Endothelial cell of umbilical vein (primary cell): ENCODE data around the gene BHLHA15. TPM values are rescaled to one million over a fixed set of nuclear protein-coding genes. Genes with fewer than 3 reads are reported as not detected.

ENCODE experiments used
- BruUV-seq: library from RNA; stranded (reverse); fragments of 400-500 nt; replicated peaks from 2 replicates; lab custom pipeline; 2021; lab: Mats Ljungman, UMichigan
- CTCF ChIA-PET: fragments of 300-600, 350-600 bp; sonication (Branson Sonifier 250); formaldehyde crosslinking; loops from one replicate; lab custom pipeline; 2021; ENCODE audit warnings: antibody characterized with exemption, inconsistent platforms; lab: Charles Lee
- POLR2A ChIA-PET: fragments of 300-600, 350-600 bp; sonication (Branson Sonifier 250); formaldehyde crosslinking; loops from one replicate; lab custom pipeline; 2021; ENCODE audit warnings: antibody characterized with exemption, inconsistent platforms; lab: Charles Lee
- DNase-seq: peaks from one replicate; pipeline ENCODE4 v3.0.0-alpha.2; 2011; ENCODE audit warnings: low read depth, low spot score
- FAIRE-seq: peaks from 2 replicates; lab custom pipeline; 2011; peaks lifted over from hg19 to GRCh38; lab: Jason Lieb, UNC
- H2AFZ ChIP-seq: 2 replicates; pipeline ENCODE4 v1.6.0; 2012; ENCODE audit warnings: low read depth, low read length, control low read depth, inconsistent platforms
- H3K27ac ChIP-seq: 2 replicates; pipeline ENCODE4 v1.5.1; 2011; ENCODE audit warnings: low read depth, mild to moderate bottlenecking, control low read depth, low read length, moderate library complexity; ENCODE audit not compliant: insufficient read depth
- H3K27me3 ChIP-seq, 2 experiments: 2 replicates each; pipeline versions ENCODE4 v1.6.0 to v1.6.1; 2011; ENCODE audit warnings: low read length in 2 of 2, mixed read lengths in 1 of 2; ENCODE audit not compliant: control insufficient read depth in 2 of 2, insufficient read depth in 2 of 2
- H3K36me3 ChIP-seq, 2 experiments: 2 replicates in 1 of 2; 3 replicates in 1 of 2; pipeline ENCODE4 v1.5.1; 2011; ENCODE audit warnings: low read length in 2 of 2, mild to moderate bottlenecking in 1 of 2, moderate library complexity in 1 of 2; ENCODE audit not compliant: control insufficient read depth in 2 of 2, insufficient read depth in 2 of 2; ENCODE audit errors: extremely low read depth in 1 of 2
- H3K4me1 ChIP-seq: 3 replicates; pipeline ENCODE4 v1.5.1; 2011; ENCODE audit warnings: mild to moderate bottlenecking, low read length; ENCODE audit not compliant: control insufficient read depth, insufficient read depth; ENCODE audit errors: extremely low read depth
- H3K4me2 ChIP-seq: 2 replicates; pipeline ENCODE4 v1.6.1; 2011; ENCODE audit warnings: low read length, control low read depth, mixed read lengths; ENCODE audit not compliant: insufficient read depth
- H3K4me3 ChIP-seq, 3 experiments: fragments of 200-600 bp in 1 of 3; sonication (generic), shearing (Covaris generic) in 1 of 3; replicated peaks in 1 of 3; 2 replicates each; pipeline ENCODE4 v1.5.1; 2011 to 2016; ENCODE audit warnings: control low read depth in 3 of 3, low read length in 3 of 3, mild to moderate bottlenecking in 2 of 3, inconsistent platforms in 1 of 3, low read depth in 1 of 3, moderate library complexity in 1 of 3; ENCODE audit not compliant: insufficient read depth in 1 of 3
- H3K79me2 ChIP-seq: 2 replicates; pipeline ENCODE4 v1.6.0; 2012; ENCODE audit warnings: low read length, inconsistent platforms; ENCODE audit not compliant: control insufficient read depth, insufficient read depth
- H3K9ac ChIP-seq: replicated peaks from 2 replicates; pipeline ENCODE3; 2011; ENCODE audit warnings: low read length, control low read depth; ENCODE audit not compliant: insufficient read depth; ENCODE audit errors: extremely low read depth
- H3K9me1 ChIP-seq: replicated peaks from 3 replicates; pipeline ENCODE4 v1.6.0; 2011; ENCODE audit warnings: mild to moderate bottlenecking, low read length; ENCODE audit not compliant: control insufficient read depth, insufficient read depth; ENCODE audit errors: extremely low read depth
- H3K9me3 ChIP-seq: replicated peaks from 2 replicates; pipeline ENCODE4 v1.5.1; 2012; ENCODE audit warnings: low read length, inconsistent platforms; ENCODE audit not compliant: control insufficient read depth, insufficient read depth
- H4K20me1 ChIP-seq: replicated peaks from 2 replicates; pipeline ENCODE3; 2011; ENCODE audit warnings: mild to moderate bottlenecking, low read length; ENCODE audit not compliant: control insufficient read depth, insufficient read depth; ENCODE audit errors: extremely low read depth
- EZH2 ChIP-seq: IDR thresholded peaks from 2 replicates; pipeline ENCODE4 v1.6.1; 2012; ENCODE audit warnings: borderline replicate concordance, low read depth, mild to moderate bottlenecking, moderate library complexity, low read length, inconsistent platforms; ENCODE audit not compliant: severe bottlenecking
- FOS ChIP-seq: IDR thresholded peaks from 2 replicates; pipeline ENCODE4 v1.6.1; 2011; ENCODE audit warnings: mild to moderate bottlenecking, low read length, moderate library complexity, borderline replicate concordance; ENCODE audit not compliant: insufficient read depth
- GATA2 ChIP-seq: IDR thresholded peaks from 2 replicates; pipeline ENCODE4 v1.7.0; 2011; ENCODE audit warnings: low read depth, mild to moderate bottlenecking, moderate library complexity, mixed read lengths, low read length; ENCODE audit not compliant: insufficient read length, insufficient read depth
- JUN ChIP-seq: IDR thresholded peaks from 2 replicates; pipeline ENCODE4 v1.6.1; 2011; ENCODE audit warnings: borderline replicate concordance, low read depth; ENCODE audit not compliant: insufficient read length, insufficient read depth
- MYC ChIP-seq: IDR thresholded peaks from one replicate; pipeline ENCODE4 v1.6.1; 2011; ENCODE audit warnings: mild to moderate bottlenecking, low read depth, low read length
- POLR2A ChIP-seq: IDR thresholded peaks from 2 replicates; pipeline ENCODE4 v1.6.1; 2012; ENCODE audit warnings: low read depth, mild to moderate bottlenecking, control low read depth, low read length
- POLR2AphosphoS5 ChIP-seq: IDR thresholded peaks from 2 replicates; pipeline ENCODE4 v1.6.1; 2012; ENCODE audit warnings: low read depth, mild to moderate bottlenecking, control low read depth, low read length, moderate library complexity; ENCODE audit not compliant: insufficient read depth
- dilution Hi-C: fragments of 300-500 bp; cut with MboI; formaldehyde crosslinking; loops from one replicate; pipeline ENCODE4 v1.15.0; 2019; ENCODE audit warnings: low sequenced_read_pairs; ENCODE audit not compliant: extremely low pct_ligation_motif_present
- intact Hi-C: fragments of 100-400 bp; cut with micrococcal nuclease; formaldehyde crosslinking; loops from one replicate; pipeline ENCODE4 v1.10.0; 2022
- polyA plus RNA-seq, 4 experiments: library from polyadenylated mRNA; depleted of rRNA in 3 of 4; stranded (reverse) in 3 of 4; unstranded in 1 of 4; fragments of >200 nt; gene quantifications; 2 replicates each; pipeline versions ENCODE4 v1.2.1 to v1.2.3, GENCODE V29; 2011 to 2012; ENCODE audit warnings: missing spikeins in 1 of 4
- total RNA-seq: library from RNA; stranded (reverse); gene quantifications from 2 replicates; pipeline ENCODE4 v1.2.3, GENCODE V29; 2021
- TF ChIP-seq, protein P1 (sequence below), 2 donors: IDR thresholded peaks; 1 replicate in 1 of 2; 2 replicates in 1 of 2; pipeline ENCODE4 v1.5.1; 2011; ENCODE audit warnings: low read length in 2 of 2, mild to moderate bottlenecking in 2 of 2, moderate library complexity in 2 of 2, control low read depth in 1 of 2, inconsistent platforms in 1 of 2, low read depth in 1 of 2; ENCODE audit not compliant: insufficient read depth in 1 of 2; ENCODE audit errors: extremely low read depth in 1 of 2
- TF ChIP-seq, protein P2 (sequence below): IDR thresholded peaks from 2 replicates; pipeline ENCODE4 v1.6.1; 2011; ENCODE audit not compliant: insufficient read depth, insufficient read length

The BHLHA15 gene
- total and polyA plus RNA-seq, 2 donors (not counting 3 experiments of a cell fraction or from before 2014, with no cell fraction given): 0.81 to 1.2 TPM

DNA sequence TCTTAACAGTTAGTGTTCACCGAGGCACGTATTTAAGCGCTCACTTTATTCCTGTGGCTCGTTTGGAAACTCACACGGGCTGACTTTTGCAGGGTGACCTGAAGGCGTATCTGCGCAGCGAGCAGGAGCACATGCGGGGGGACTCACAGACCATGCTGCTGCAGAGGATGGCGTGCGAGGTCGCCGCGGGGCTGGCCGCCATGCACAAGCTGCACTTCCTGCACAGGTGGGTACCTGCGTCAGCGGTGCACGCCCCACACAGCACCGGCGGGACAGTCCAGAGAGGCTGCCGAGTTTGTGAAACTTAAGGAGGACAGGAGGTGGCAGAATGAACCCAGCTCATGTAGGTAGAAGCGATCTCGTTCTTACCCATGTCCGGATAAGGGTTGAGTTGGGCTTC, 39.8 kb upstream of the BHLHA15 start:
- dilution Hi-C loops: loop anchor here (25.0 kb wide), 1 partner anchor 159 kb away; no protein-coding TSS in a partner anchor
- peaks cover 0 to 10% of the 10 kb centered on the region in 2 experiments for H3K36me3 ChIP-seq
- H3K79me2 ChIP-seq: no peaks in the 10 kb centered on the region
- no peaks in the 10 kb centered on the region for H3K4me1 ChIP-seq
- no peaks in the 10 kb centered on the region for H3K9me3 ChIP-seq
- CTCF ChIA-PET: interaction anchor here (1.2 kb wide), 1 partner anchor 150 kb away, joined by 10 read pairs; no protein-coding TSS in a partner anchor
- BruUV-seq: no TSS peak
- TF ChIP-seq GATA2 (no peak), JUN (no peak), POLR2AphosphoS5 (no peak), FOS (no peak), MYC (no peak), POLR2A (no peak), EZH2 (no peak)
- TF ChIP-seq, protein P1, sequence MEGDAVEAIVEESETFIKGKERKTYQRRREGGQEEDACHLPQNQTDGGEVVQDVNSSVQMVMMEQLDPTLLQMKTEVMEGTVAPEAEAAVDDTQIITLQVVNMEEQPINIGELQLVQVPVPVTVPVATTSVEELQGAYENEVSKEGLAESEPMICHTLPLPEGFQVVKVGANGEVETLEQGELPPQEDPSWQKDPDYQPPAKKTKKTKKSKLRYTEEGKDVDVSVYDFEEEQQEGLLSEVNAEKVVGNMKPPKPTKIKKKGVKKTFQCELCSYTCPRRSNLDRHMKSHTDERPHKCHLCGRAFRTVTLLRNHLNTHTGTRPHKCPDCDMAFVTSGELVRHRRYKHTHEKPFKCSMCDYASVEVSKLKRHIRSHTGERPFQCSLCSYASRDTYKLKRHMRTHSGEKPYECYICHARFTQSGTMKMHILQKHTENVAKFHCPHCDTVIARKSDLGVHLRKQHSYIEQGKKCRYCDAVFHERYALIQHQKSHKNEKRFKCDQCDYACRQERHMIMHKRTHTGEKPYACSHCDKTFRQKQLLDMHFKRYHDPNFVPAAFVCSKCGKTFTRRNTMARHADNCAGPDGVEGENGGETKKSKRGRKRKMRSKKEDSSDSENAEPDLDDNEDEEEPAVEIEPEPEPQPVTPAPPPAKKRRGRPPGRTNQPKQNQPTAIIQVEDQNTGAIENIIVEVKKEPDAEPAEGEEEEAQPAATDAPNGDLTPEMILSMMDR (IDR thresholded peaks at IDR 0.05; ENCODE audit: extremely low read depth in 1 of 2, insufficient read depth in 1 of 2, low read depth in 1 of 2, low read length in 2 of 2): no peak
- TF ChIP-seq, protein P2, sequence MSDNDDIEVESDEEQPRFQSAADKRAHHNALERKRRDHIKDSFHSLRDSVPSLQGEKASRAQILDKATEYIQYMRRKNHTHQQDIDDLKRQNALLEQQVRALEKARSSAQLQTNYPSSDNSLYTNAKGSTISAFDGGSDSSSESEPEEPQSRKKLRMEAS: no peak
- DNase-seq (no peak), FAIRE-seq (no peak)
- no peak overlapping the region for H3K9ac ChIP-seq
- H4K20me1 ChIP-seq: no peaks in the 10 kb centered on the region
- H3K4me2 ChIP-seq: no peak overlapping the region
- no peaks in the 10 kb centered on the region for H3K27me3 ChIP-seq
- H3K9me1 ChIP-seq: no peaks in the 10 kb centered on the region
- POLR2A ChIA-PET: no interaction called here
- intact Hi-C loops: no loop called here
- no peak overlapping the region for H3K27ac ChIP-seq
- H3K4me3 ChIP-seq: no peak overlapping the region
- H2AFZ ChIP-seq: no peak overlapping the region
